Activated naive CD4-positive, alpha-beta T cell treated with anti-CD3 and anti-CD28 coated beads, Interleukin-2, amount 10 ng/mL, durations not matched to agents 7 days and 5 days (primary cell): Measurements from ENCODE around the gene RASD2.

Experiments used
- CTCF ChIA-PET: fragments of 350-600 bp; sonication (Branson Sonifier 250); formaldehyde crosslinking; loops from one replicate; lab custom pipeline; 2021; ENCODE audit warnings: antibody characterized with exemption; lab: Charles Lee
- DNase-seq: peaks from one replicate; pipeline ENCODE4 v3.0.0-alpha.2; 2020
- H3K27ac Mint-ChIP-seq: one replicate; pipeline ENCODE4 v1.8.0; 2021; ENCODE audit warnings: mild to moderate bottlenecking, moderate library complexity, mixed read lengths
- H3K27me3 Mint-ChIP-seq: one replicate; pipeline ENCODE4 v1.8.0; 2021; ENCODE audit warnings: mild to moderate bottlenecking, mixed read lengths
- H3K36me3 Mint-ChIP-seq: one replicate; pipeline ENCODE4 v1.8.0; 2021; ENCODE audit warnings: mixed read lengths
- H3K4me1 Mint-ChIP-seq: one replicate; pipeline ENCODE4 v1.8.0; 2021; ENCODE audit warnings: mixed read lengths
- H3K4me3 Mint-ChIP-seq: one replicate; pipeline ENCODE4 v1.8.0; 2021; ENCODE audit warnings: mild to moderate bottlenecking, moderate library complexity, mixed read lengths
- H3K9me3 Mint-ChIP-seq: one replicate; pipeline ENCODE4 v1.8.0; 2021; ENCODE audit warnings: mixed read lengths

The RASD2 gene

GRCh38 chr22:35553341-35553740, 12.7 kb downstream of the RASD2 start:
- Mint-ChIP-seq H3K9me3 (no peaks in the 10 kb centered on the region), H3K4me3 (no peak overlapping the region), H3K27ac (no peak overlapping the region), H3K36me3 (no peaks in the 10 kb centered on the region), H3K27me3 (peaks cover 89% of the 10 kb centered on the region), H3K4me1 (peaks cover 17% of the 10 kb centered on the region)
- CTCF ChIA-PET: interaction anchor here (1.2 kb wide), 1 partner anchor 9 kb away, joined by 3 read pairs; no protein-coding TSS in a partner anchor
- no peak for DNase-seq

- Mint-ChIP-seq H3K27ac (no peak overlapping the region), H3K4me1 (peaks cover 17% of the 10 kb centered on the region), H3K27me3 (peaks cover 82% of the 10 kb centered on the region), H3K36me3 (no peaks in the 10 kb centered on the region), H3K9me3 (no peaks in the 10 kb centered on the region), H3K4me3 (no peak overlapping the region)
- no peak for DNase-seq
- CTCF ChIA-PET: no interaction called here
Observed at GRCh38 chr22:35554297-35554845, 13.7 kb downstream of the RASD2 start.

GRCh38 chr22:35555483-35555890, 14.9 kb downstream of the RASD2 start:
- Mint-ChIP-seq H3K27ac (no peak overlapping the region), H3K27me3 (peaks cover 82% of the 10 kb centered on the region), H3K4me1 (peaks cover 17% of the 10 kb centered on the region), H3K9me3 (no peaks in the 10 kb centered on the region), H3K4me3 (no peak overlapping the region), H3K36me3 (no peaks in the 10 kb centered on the region)
- CTCF ChIA-PET: no interaction called here
- no peak for DNase-seq

- no peaks in the 10 kb centered on the region for H3K36me3 Mint-ChIP-seq
- H3K27me3 Mint-ChIP-seq: peaks cover 82% of the 10 kb centered on the region
- H3K27ac Mint-ChIP-seq: no peak overlapping the region
- DNase-seq: no peak
- no peak overlapping the region for H3K4me3 Mint-ChIP-seq
- H3K4me1 Mint-ChIP-seq: peaks cover 17% of the 10 kb centered on the region
- H3K9me3 Mint-ChIP-seq: no peaks in the 10 kb centered on the region
- CTCF ChIA-PET: no interaction called here
Observed at GRCh38 chr22:35555946-35556547, 15.4 kb downstream of the RASD2 start.

GRCh38 chr22:35556666-35557065, 16.0 kb downstream of the RASD2 start:
- CTCF ChIA-PET: no interaction called here
- peaks cover 82% of the 10 kb centered on the region for H3K27me3 Mint-ChIP-seq
- H3K9me3 Mint-ChIP-seq: no peaks in the 10 kb centered on the region
- DNase-seq: no peak
- H3K36me3 Mint-ChIP-seq: no peaks in the 10 kb centered on the region
- H3K4me3 Mint-ChIP-seq: no peak overlapping the region
- H3K27ac Mint-ChIP-seq: no peak overlapping the region
- peaks cover 17% of the 10 kb centered on the region for H3K4me1 Mint-ChIP-seq

GRCh38 chr22:35558031-35558430, 17.4 kb downstream of the RASD2 start:
- Mint-ChIP-seq H3K27me3 (peaks cover 81% of the 10 kb centered on the region), H3K9me3 (no peaks in the 10 kb centered on the region), H3K4me1 (peaks cover 7% of the 10 kb centered on the region), H3K4me3 (no peak overlapping the region), H3K36me3 (no peaks in the 10 kb centered on the region), H3K27ac (no peak overlapping the region)
- CTCF ChIA-PET: no interaction called here
- no peak for DNase-seq

- Mint-ChIP-seq H3K27me3 (peaks cover 84% of the 10 kb centered on the region), H3K27ac (no peak overlapping the region), H3K4me3 (no peak overlapping the region), H3K36me3 (no peaks in the 10 kb centered on the region), H3K9me3 (no peaks in the 10 kb centered on the region), H3K4me1 (peaks cover 2% of the 10 kb centered on the region)
- CTCF ChIA-PET: no interaction called here
- DNase-seq: no peak
Observed at GRCh38 chr22:35558719-35559118, 18.1 kb downstream of the RASD2 start.

- no peaks in the 10 kb centered on the region for H3K36me3 Mint-ChIP-seq
- no peak for DNase-seq
- no peak overlapping the region for H3K27ac Mint-ChIP-seq
- CTCF ChIA-PET: no interaction called here
- H3K27me3 Mint-ChIP-seq: peaks cover 76% of the 10 kb centered on the region
- H3K4me3 Mint-ChIP-seq: no peak overlapping the region
- H3K9me3 Mint-ChIP-seq: no peaks in the 10 kb centered on the region
- H3K4me1 Mint-ChIP-seq: no peaks in the 10 kb centered on the region
Observed at GRCh38 chr22:35559354-35560005, 18.8 kb downstream of the RASD2 start.

GRCh38 chr22:35560366-35560765, 19.7 kb downstream of the RASD2 start:
- Mint-ChIP-seq H3K4me3 (no peak overlapping the region), H3K9me3 (no peaks in the 10 kb centered on the region), H3K36me3 (no peaks in the 10 kb centered on the region), H3K27me3 (peaks cover 68% of the 10 kb centered on the region), H3K27ac (no peak overlapping the region), H3K4me1 (no peaks in the 10 kb centered on the region)
- CTCF ChIA-PET: no interaction called here
- DNase-seq: no peak

GRCh38 chr22:35560824-35561223, 20.2 kb downstream of the RASD2 start:
- H3K27me3 Mint-ChIP-seq: peaks cover 63% of the 10 kb centered on the region
- DNase-seq: no peak
- H3K4me1 Mint-ChIP-seq: no peaks in the 10 kb centered on the region
- H3K4me3 Mint-ChIP-seq: no peak overlapping the region
- no peak overlapping the region for H3K27ac Mint-ChIP-seq
- H3K36me3 Mint-ChIP-seq: no peaks in the 10 kb centered on the region
- CTCF ChIA-PET: no interaction called here
- no peaks in the 10 kb centered on the region for H3K9me3 Mint-ChIP-seq

- no peaks in the 10 kb centered on the region for H3K9me3 Mint-ChIP-seq
- no peak for DNase-seq
- no peaks in the 10 kb centered on the region for H3K36me3 Mint-ChIP-seq
Observed at GRCh38 chr22:35561796-35562526, 21.3 kb downstream of the RASD2 start.

GRCh38 chr22:35563211-35563610, 22.6 kb downstream of the RASD2 start:
- Mint-ChIP-seq H3K27me3 (peaks cover 41% of the 10 kb centered on the region), H3K27ac (no peak overlapping the region), H3K9me3 (no peaks in the 10 kb centered on the region), H3K4me1 (no peaks in the 10 kb centered on the region), H3K4me3 (no peak overlapping the region), H3K36me3 (no peaks in the 10 kb centered on the region)
- no peak for DNase-seq
- CTCF ChIA-PET: interaction anchor here (1.4 kb wide), 1 partner anchor 19 kb away, joined by 4 read pairs; no protein-coding TSS in a partner anchor

More at GRCh38 chr22:35561796-35562526, 21.3 kb downstream of the RASD2 start:
- no peak overlapping the region for H3K27ac Mint-ChIP-seq
- peaks cover 52% of the 10 kb centered on the region for H3K27me3 Mint-ChIP-seq
- no peak overlapping the region for H3K4me3 Mint-ChIP-seq
- H3K4me1 Mint-ChIP-seq: no peaks in the 10 kb centered on the region
- CTCF ChIA-PET: no interaction called here

- Mint-ChIP-seq H3K27ac (no peak overlapping the region), H3K27me3 (peaks cover 31% of the 10 kb centered on the region), H3K36me3 (no peaks in the 10 kb centered on the region), H3K4me1 (no peaks in the 10 kb centered on the region), H3K9me3 (no peaks in the 10 kb centered on the region), H3K4me3 (no peak overlapping the region)
- CTCF ChIA-PET: interaction anchor here (1.3 to 1.4 kb wide), 2 partner anchors 8 to 13 kb away, joined by 3 read pairs; no protein-coding TSS in a partner anchor
- no peak for DNase-seq
Observed at GRCh38 chr22:35564975-35565867, 24.6 kb downstream of the RASD2 start.
